Liver (tissue), 9 donors: Measurements from ENCODE around the gene ARFGAP1. TPM values are rescaled to one million over a fixed set of nuclear protein-coding genes. Genes with fewer than 3 reads are reported as not detected.

ENCODE experiments used
- DNase-seq: peaks from one replicate; pipeline ENCODE4 v3.0.0-alpha.2; 2017; ENCODE audit warnings: low spot score
- H3K27ac ChIP-seq, 2 donors: one replicate each; pipeline ENCODE4 v1.7.0; 2013; ENCODE audit warnings: inconsistent platforms in 2 of 2, low read length in 2 of 2, control low read depth in 1 of 2, low read depth in 1 of 2, mild to moderate bottlenecking in 1 of 2
- H3K27me3 ChIP-seq, 4 donors: one replicate each; pipeline versions ENCODE4 v1.6.1 to v1.7.0; 2013; ENCODE audit warnings: low read length in 3 of 4, inconsistent platforms in 1 of 4, mild to moderate bottlenecking in 1 of 4, moderate library complexity in 1 of 4; ENCODE audit not compliant: control insufficient read depth in 4 of 4, insufficient read depth in 4 of 4
- H3K36me3 ChIP-seq, 4 donors: one replicate each; pipeline versions ENCODE4 v1.6.1 to v1.7.0; 2013; ENCODE audit warnings: low read length in 3 of 4, mild to moderate bottlenecking in 3 of 4, low read depth in 1 of 4, moderate library complexity in 1 of 4; ENCODE audit not compliant: control insufficient read depth in 4 of 4, insufficient read depth in 3 of 4
- H3K4me1 ChIP-seq, 4 donors: one replicate each; pipeline versions ENCODE4 v1.6.1 to v1.7.0; 2013; ENCODE audit warnings: low read length in 3 of 4, mild to moderate bottlenecking in 3 of 4, moderate library complexity in 1 of 4; ENCODE audit not compliant: control insufficient read depth in 4 of 4, insufficient read depth in 4 of 4
- H3K4me3 ChIP-seq, 3 donors: one replicate each; pipeline versions ENCODE4 v1.6.1 to v1.7.0; 2013; ENCODE audit warnings: low read length in 3 of 3, control low read depth in 1 of 3, low read depth in 1 of 3, mild to moderate bottlenecking in 1 of 3
- H3K9ac ChIP-seq, 2 donors: one replicate each; pipeline ENCODE4 v1.7.0; 2013; ENCODE audit warnings: low read length in 2 of 2, mild to moderate bottlenecking in 2 of 2, moderate library complexity in 2 of 2, control low read depth in 1 of 2, low read depth in 1 of 2
- H3K9me3 ChIP-seq, 4 donors: one replicate each; pipeline versions ENCODE4 v1.6.1 to v1.7.0; 2013; ENCODE audit warnings: low read length in 3 of 4; ENCODE audit not compliant: control insufficient read depth in 4 of 4
- EGR1 ChIP-seq, 2 donors: IDR thresholded peaks; 2 replicates each; pipeline ENCODE4 v1.6.1; 2016 to 2018; ENCODE audit warnings: antibody characterized with exemption in 2 of 2, low read depth in 2 of 2
- FOXA1 ChIP-seq: IDR thresholded peaks from 2 replicates; pipeline ENCODE4 v1.6.1; 2016; ENCODE audit warnings: antibody characterized with exemption
- FOXA2 ChIP-seq: IDR thresholded peaks from 2 replicates; pipeline ENCODE4 v1.6.1; 2016; ENCODE audit warnings: antibody characterized with exemption
- GABPA ChIP-seq, 2 donors: IDR thresholded peaks in 1 of 2; conservative IDR thresholded peaks in 1 of 2; 2 replicates each; pipeline ENCODE4 v1.6.1; 2016; ENCODE audit warnings: antibody characterized with exemption in 2 of 2, mild to moderate bottlenecking in 1 of 2, moderate library complexity in 1 of 2
- HNF4A ChIP-seq, 2 donors: conservative IDR thresholded peaks; 2 replicates each; pipeline ENCODE4 v1.6.1; 2016; ENCODE audit warnings: antibody characterized with exemption in 2 of 2, mild to moderate bottlenecking in 2 of 2
- HNF4G ChIP-seq: IDR thresholded peaks from 2 replicates; pipeline ENCODE4 v1.6.1; 2016; ENCODE audit warnings: antibody characterized with exemption
- JUND ChIP-seq, 2 donors: IDR thresholded peaks; 2 replicates each; pipeline ENCODE4 v1.6.1; 2016; ENCODE audit warnings: antibody characterized with exemption in 2 of 2
- MAX ChIP-seq: IDR thresholded peaks from 2 replicates; pipeline ENCODE4 v1.6.1; 2016; ENCODE audit warnings: antibody characterized with exemption
- NR2F2 ChIP-seq: IDR thresholded peaks from 2 replicates; pipeline ENCODE4 v1.6.1; 2016; ENCODE audit warnings: antibody characterized with exemption
- RAD21 ChIP-seq, 2 donors: IDR thresholded peaks; 2 replicates each; pipeline ENCODE4 v1.6.1; 2016; ENCODE audit warnings: antibody characterized with exemption in 2 of 2, mild to moderate bottlenecking in 2 of 2
- REST ChIP-seq: IDR thresholded peaks from 2 replicates; pipeline ENCODE4 v1.6.1; 2016; ENCODE audit warnings: antibody characterized with exemption, mild to moderate bottlenecking
- RXRA ChIP-seq, 2 donors: IDR thresholded peaks; 2 replicates each; pipeline ENCODE4 v1.6.1; 2017 to 2018; ENCODE audit warnings: antibody characterized with exemption in 2 of 2, mild to moderate bottlenecking in 1 of 2
- SP1 ChIP-seq: IDR thresholded peaks from 2 replicates; pipeline ENCODE4 v1.6.1; 2018; ENCODE audit warnings: antibody characterized with exemption, mild to moderate bottlenecking
- TAF1 ChIP-seq: conservative IDR thresholded peaks from 2 replicates; pipeline ENCODE4 v1.6.1; 2016; ENCODE audit warnings: antibody characterized with exemption, mild to moderate bottlenecking
- YY1 ChIP-seq: IDR thresholded peaks from 2 replicates; pipeline ENCODE4 v1.6.1; 2016; ENCODE audit warnings: antibody characterized with exemption, mild to moderate bottlenecking
- WGBS: extraction: QIAGEN DNeasy Blood & Tissue Kit; methylation state at CpG from one replicate; pipeline ENCODE4 v1.1.7; 2013; 5-methylcytosine and 5-hydroxymethylcytosine counted together
- polyA plus RNA-seq, 2 donors: library from polyadenylated mRNA; stranded (reverse) in 1 of 2; unstranded in 1 of 2; fragments of 200-250 nt in 1 of 2; fragments of >200 nt in 1 of 2; fragmentation: Nextera tagmentation in 1 of 2; extraction: Ambion mirVana in 1 of 2; gene quantifications; one replicate each; pipeline versions ENCODE4 v1.2.1 to v1.2.3, GENCODE V29; 2013 to 2015
- total RNA-seq, 2 donors: library from RNA; depleted of rRNA; stranded (reverse); fragments of >200 nt; gene quantifications; one replicate each; pipeline ENCODE4 v1.2.3, GENCODE V29; 2014
- TF ChIP-seq, protein P1 (sequence below): fragments of 150-350 bp; IDR thresholded peaks from 2 replicates; pipeline ENCODE4 v1.5.1; 2017; ENCODE audit warnings: improper control_type of control experiment, low read depth, low read length; ENCODE audit not compliant: missing input control
- donor health status: healthy.
- donor health status: healthy.
- donor health status: healthy.
- donor health status: healthy.
- donor health status: healthy.

Gene ARFGAP1
- total and polyA plus RNA-seq, 4 donors = 11.2 to 29.7 (median 21.8) TPM

- TF ChIP-seq FOXA1 = no peak
- no peak for TF ChIP-seq EGR1 (IDR thresholded peaks at IDR 0.05; ENCODE audit: low read depth in 2 of 2)
- no peak for TF ChIP-seq HNF4A (conservative IDR thresholded peaks at IDR 0.05)
- no peak for TF ChIP-seq JUND (IDR thresholded peaks at IDR 0.05)
- no peak for TF ChIP-seq GABPA (IDR thresholded peaks at IDR 0.05 in 1 of 2, conservative IDR thresholded peaks at IDR 0.05 in 1 of 2)
- TF ChIP-seq NR2F2 = no peak
- TF ChIP-seq RAD21 (IDR thresholded peaks at IDR 0.05) = no peak
Measured at GRCh38 chr20:63295846-63296245, 23.2 kb downstream of the ARFGAP1 start (continued).

DNA sequence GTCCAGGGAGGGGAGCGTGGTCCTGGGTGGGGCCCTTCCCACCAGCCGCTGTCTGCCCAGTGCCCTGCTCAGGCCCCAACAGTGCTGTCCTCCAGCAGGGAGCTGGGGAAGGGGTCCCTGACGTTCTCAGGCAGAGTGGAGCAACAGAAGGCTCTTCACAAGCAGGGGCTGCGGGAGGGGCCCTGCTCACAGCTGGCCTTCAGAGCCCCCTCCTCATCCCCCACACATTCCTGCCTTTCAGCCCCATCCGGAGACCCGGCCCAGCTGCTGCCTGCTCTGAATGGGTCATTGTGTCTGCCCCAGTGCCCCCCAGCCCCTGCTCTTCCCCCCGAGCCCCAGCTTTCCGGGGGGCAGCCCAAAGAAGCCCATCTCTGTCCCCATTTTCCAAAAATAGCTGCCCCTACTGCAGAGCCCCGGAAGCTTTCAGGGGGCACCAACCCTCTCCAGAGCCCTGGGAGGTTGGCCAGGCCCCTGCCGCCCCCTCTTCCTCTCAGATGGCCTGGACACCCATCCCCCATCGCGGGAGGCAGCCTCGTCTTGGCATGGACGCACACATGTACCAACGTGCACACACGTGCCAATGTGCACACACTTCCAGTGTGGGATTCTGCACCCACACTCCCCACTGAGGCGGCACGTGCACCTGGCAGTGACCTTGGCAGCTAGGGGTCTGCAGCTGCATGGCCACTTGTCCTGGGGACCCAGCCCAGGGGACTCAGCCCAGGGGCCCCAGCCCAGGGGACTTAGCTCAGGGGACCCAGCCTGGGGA is 24.1 kb downstream of the ARFGAP1 start:
- peaks cover 0 to 14% (median 4%) of the 10 kb centered on the region in 4 donors for H3K27me3 ChIP-seq
- TF ChIP-seq FOXA1 = no peak
- no peak for TF ChIP-seq JUND (IDR thresholded peaks at IDR 0.05)
- no peak for TF ChIP-seq RXRA (IDR thresholded peaks at IDR 0.05)
- TF ChIP-seq SP1 = no peak
- TF ChIP-seq RAD21 (IDR thresholded peaks at IDR 0.05) = no peak
- TF ChIP-seq HNF4G = no peak
- no peak for TF ChIP-seq REST
- TF ChIP-seq, protein P1, sequence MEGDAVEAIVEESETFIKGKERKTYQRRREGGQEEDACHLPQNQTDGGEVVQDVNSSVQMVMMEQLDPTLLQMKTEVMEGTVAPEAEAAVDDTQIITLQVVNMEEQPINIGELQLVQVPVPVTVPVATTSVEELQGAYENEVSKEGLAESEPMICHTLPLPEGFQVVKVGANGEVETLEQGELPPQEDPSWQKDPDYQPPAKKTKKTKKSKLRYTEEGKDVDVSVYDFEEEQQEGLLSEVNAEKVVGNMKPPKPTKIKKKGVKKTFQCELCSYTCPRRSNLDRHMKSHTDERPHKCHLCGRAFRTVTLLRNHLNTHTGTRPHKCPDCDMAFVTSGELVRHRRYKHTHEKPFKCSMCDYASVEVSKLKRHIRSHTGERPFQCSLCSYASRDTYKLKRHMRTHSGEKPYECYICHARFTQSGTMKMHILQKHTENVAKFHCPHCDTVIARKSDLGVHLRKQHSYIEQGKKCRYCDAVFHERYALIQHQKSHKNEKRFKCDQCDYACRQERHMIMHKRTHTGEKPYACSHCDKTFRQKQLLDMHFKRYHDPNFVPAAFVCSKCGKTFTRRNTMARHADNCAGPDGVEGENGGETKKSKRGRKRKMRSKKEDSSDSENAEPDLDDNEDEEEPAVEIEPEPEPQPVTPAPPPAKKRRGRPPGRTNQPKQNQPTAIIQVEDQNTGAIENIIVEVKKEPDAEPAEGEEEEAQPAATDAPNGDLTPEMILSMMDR = no peak
- TF ChIP-seq HNF4A (conservative IDR thresholded peaks at IDR 0.05) = no peak
- TF ChIP-seq YY1 = no peak
- TF ChIP-seq GABPA (IDR thresholded peaks at IDR 0.05 in 1 of 2, conservative IDR thresholded peaks at IDR 0.05 in 1 of 2) = no peak
- no peak for TF ChIP-seq MAX
- no peak for TF ChIP-seq EGR1 (IDR thresholded peaks at IDR 0.05; ENCODE audit: low read depth in 2 of 2)
- TF ChIP-seq FOXA2 = no peak
- TF ChIP-seq NR2F2 = no peak
- no peak for TF ChIP-seq TAF1
- no peak for DNase-seq

More for the DNA sequence above, 24.1 kb downstream of the ARFGAP1 start:
- H3K27ac ChIP-seq = no peak overlapping the region
- H3K4me3 ChIP-seq = no peak overlapping the region
- no peaks in the 10 kb centered on the region for H3K36me3 ChIP-seq
- WGBS = 50% methylated on average over 18 of the region's 18 CpGs
- no peak overlapping the region for H3K9ac ChIP-seq
- no peaks in the 10 kb centered on the region for H3K9me3 ChIP-seq
- H3K4me1 ChIP-seq = no peaks in the 10 kb centered on the region
